Measurements from ENCODE around the gene REV1. TPM values are rescaled to one million over a fixed set of nuclear protein-coding genes. Genes with fewer than 3 reads are reported as not detected.

REV1 gene
- total and polyA plus RNA-seq, 9 of the 15 experiments (the other 6 are each of a cell fraction or from before 2014, with no cell fraction given): 12.8 to 54.4 (median 29.6) TPM

- TF ChIP-seq ZNF263 (CRISPR knock-in tag; IDR thresholded peaks at IDR 0.05; ENCODE audit: borderline replicate concordance): peak; percentile 21; the same call in 1 of the 2 replicates
- TF ChIP-seq GATAD2B (IDR thresholded peaks at IDR 0.05; ENCODE audit: borderline replicate concordance): peak; percentile 71; the same call in 1 of the 2 replicates
- 0 out of 2 replicates have a peak, but pooled peaks have one; percentile 10 for TF ChIP-seq KLF16 (IDR thresholded peaks at IDR 0.05)
- no peak for TF ChIP-seq CREB5 (CRISPR knock-in tag; IDR thresholded peaks at IDR 0.05)
- TF ChIP-seq NFE2 (IDR thresholded peaks at IDR 0.05; ENCODE audit: low read depth): 0 out of 2 replicates have a peak, but pooled peaks have one; percentile 11
- peak; percentile 94; the same call in 1 of the 2 replicates for TF ChIP-seq NR4A1 (CRISPR knock-in tag; IDR thresholded peaks at IDR 0.05)
- TF ChIP-seq NR4A1 (tag; IDR thresholded peaks at IDR 0.05): 0 out of 2 replicates have a peak, but pooled peaks have one; percentile 50
- peak; percentile 13 to 45; a peak in 2 of 4 replicates for TF ChIP-seq SIN3A (IDR thresholded peaks at IDR 0.05; ENCODE audit: borderline replicate concordance in 2 of 2, control insufficient read depth in 1 of 2, low read depth in 2 of 2, low read length in 2 of 2)
- no peak for TF ChIP-seq MBD1 (CRISPR knock-in tag; IDR thresholded peaks at IDR 0.05)
- no peak for TF ChIP-seq ZNF695 (CRISPR knock-in tag; IDR thresholded peaks at IDR 0.05)
- peak in 1 of 2 experiments; percentile 56; a peak in 2 of 4 replicates for TF ChIP-seq FOXK2 (conservative IDR thresholded peaks at IDR 0.05 in 1 of 2, IDR thresholded peaks at IDR 0.05 in 1 of 2; ENCODE audit: low read depth in 2 of 2)
- TF ChIP-seq SREBF2 (CRISPR knock-in tag; IDR thresholded peaks at IDR 0.05): no peak
- no peak for TF ChIP-seq MXD1 (CRISPR knock-in tag; IDR thresholded peaks at IDR 0.05; ENCODE audit: borderline replicate concordance, poor library complexity, severe bottlenecking)
- TF ChIP-seq CCNT2 (IDR thresholded peaks at IDR 0.05; ENCODE audit: borderline replicate concordance, extremely low read depth, insufficient read length, low read depth, low read length): peak; percentile 92
- no peak for TF ChIP-seq ATF1 (CRISPR knock-in tag; IDR thresholded peaks at IDR 0.05)
- TF ChIP-seq ATF1 (tag; IDR thresholded peaks at IDR 0.05): peak; percentile 85
- TF ChIP-seq SMARCC2 (IDR thresholded peaks at IDR 0.05; ENCODE audit: low read depth): peak; percentile 35; the same call in 1 of the 2 replicates
- peak; percentile 45 to 55; a peak in 1 of 4 replicates for TF ChIP-seq TEAD1 (CRISPR knock-in tag; IDR thresholded peaks at IDR 0.05)
- TF ChIP-seq CHCHD3 (CRISPR knock-in tag; IDR thresholded peaks at IDR 0.05): no peak
- TF ChIP-seq KLF6 (CRISPR knock-in tag; IDR thresholded peaks at IDR 0.05; ENCODE audit: borderline replicate concordance): no peak
Measured at GRCh38 chr2:99489761-99490622, at the start of gene REV1 (continued).
